Adrenal gland (tissue), 5 donors: ENCODE data around the gene PRDM16.

Source experiments
- CTCF ChIP-seq, 6 experiments: fragments of 450-650 bp in 4 of 6; fragments of 200-600 bp in 2 of 6; sonication (generic) in 1 of 6; IDR thresholded peaks; 1 replicate in 5 of 6; 2 replicates in 1 of 6; pipeline versions ENCODE4 v1.5.1 to v1.8.0; 2016 to 2021; ENCODE audit warnings: antibody characterized with exemption in 6 of 6, mild to moderate bottlenecking in 2 of 6, moderate library complexity in 1 of 6
- POLR2A ChIP-seq, 2 donors: fragments of 450-650 bp; IDR thresholded peaks; one replicate each; pipeline ENCODE4 v1.6.1; 2017; ENCODE audit warnings: antibody characterized with exemption in 2 of 2, mild to moderate bottlenecking in 2 of 2, moderate library complexity in 1 of 2
- donor health status: DM: no; HTN: no; CAD: no.

GRCh38 chr1:3386205-3387002, 317.4 kb downstream of the PRDM16 start:
- TF ChIP-seq CTCF (IDR thresholded peaks at IDR 0.05): no peak
- no peak for TF ChIP-seq POLR2A (IDR thresholded peaks at IDR 0.05)
